T1000 (cell line): ENCODE data around the gene PCDH9.

Source experiments
- DNase-seq: peaks from one replicate; lab custom pipeline; 2025; ENCODE audit warnings: mixed read lengths; lab: John Stamatoyannopoulos, UW

PCDH9 gene

GRCh38 chr13:66520511-66521355 is 709.4 kb downstream of the PCDH9 start:
- no peak for DNase-seq

GRCh38 chr13:66519259-66519658 is 710.9 kb downstream of the PCDH9 start:
- no peak for DNase-seq

- DNase-seq: no peak
These were observed 712.1 kb downstream of the PCDH9 start for GRCh38 chr13:66518068-66518467.

GRCh38 chr13:66513728-66514127 is 716.4 kb downstream of the PCDH9 start:
- no peak for DNase-seq

GRCh38 chr13:66509175-66509574 is 721.0 kb downstream of the PCDH9 start:
- DNase-seq: no peak

- DNase-seq: no peak
These were observed 721.8 kb downstream of the PCDH9 start for GRCh38 chr13:66508153-66508909.

- DNase-seq: no peak
These were observed 723.2 kb downstream of the PCDH9 start for GRCh38 chr13:66506979-66507378.

- DNase-seq: no peak
These were observed 723.9 kb downstream of the PCDH9 start for GRCh38 chr13:66506051-66506777.

GRCh38 chr13:66503890-66504289 is 726.2 kb downstream of the PCDH9 start:
- no peak for DNase-seq

- DNase-seq: no peak
These were observed 729.0 kb downstream of the PCDH9 start for GRCh38 chr13:66501181-66501580.

GRCh38 chr13:66492479-66492878 is 737.7 kb downstream of the PCDH9 start:
- no peak for DNase-seq

GRCh38 chr13:66491251-66491650 is 738.9 kb downstream of the PCDH9 start:
- no peak for DNase-seq

- DNase-seq: no peak
These were observed 740.5 kb downstream of the PCDH9 start for GRCh38 chr13:66489586-66489985.

- no peak for DNase-seq
These were observed 741.0 kb downstream of the PCDH9 start for GRCh38 chr13:66489172-66489571.

- DNase-seq: no peak
These were observed 746.4 kb downstream of the PCDH9 start for GRCh38 chr13:66483712-66484111.

- no peak for DNase-seq
These were observed 747.3 kb downstream of the PCDH9 start for GRCh38 chr13:66482836-66483235.

GRCh38 chr13:66477816-66478215 is 752.3 kb downstream of the PCDH9 start:
- DNase-seq: no peak

GRCh38 chr13:66475061-66475460 is 755.1 kb downstream of the PCDH9 start:
- no peak for DNase-seq

GRCh38 chr13:66469745-66470144 is 760.4 kb downstream of the PCDH9 start:
- DNase-seq: no peak

- DNase-seq: no peak
These were observed 761.5 kb downstream of the PCDH9 start for GRCh38 chr13:66468656-66469055.

GRCh38 chr13:66462187-66462586 is 767.9 kb downstream of the PCDH9 start:
- DNase-seq: no peak

- no peak for DNase-seq
These were observed 769.1 kb downstream of the PCDH9 start for GRCh38 chr13:66461021-66461420.

GRCh38 chr13:66459634-66460033 is 770.5 kb downstream of the PCDH9 start:
- no peak for DNase-seq
